Mammary epithelial cell (primary cell): ENCODE measurements around the gene LIN28B.

Source experiments
- EZH2 ChIP-seq: IDR thresholded peaks from 2 replicates; pipeline ENCODE4 v1.6.1; 2012; ENCODE audit warnings: low read length, inconsistent platforms, borderline replicate concordance
- TF ChIP-seq, protein P1 (sequence below), 2 donors: IDR thresholded peaks in 1 of 2; conservative IDR thresholded peaks in 1 of 2; 2 replicates each; pipeline ENCODE4 v1.5.1; 2011 to 2012; ENCODE audit warnings: inconsistent platforms in 2 of 2, low read length in 2 of 2, mild to moderate bottlenecking in 2 of 2, control low read depth in 1 of 2, low read depth in 1 of 2; ENCODE audit not compliant: insufficient read depth in 1 of 2; ENCODE audit errors: extremely low read depth in 1 of 2

DNA sequence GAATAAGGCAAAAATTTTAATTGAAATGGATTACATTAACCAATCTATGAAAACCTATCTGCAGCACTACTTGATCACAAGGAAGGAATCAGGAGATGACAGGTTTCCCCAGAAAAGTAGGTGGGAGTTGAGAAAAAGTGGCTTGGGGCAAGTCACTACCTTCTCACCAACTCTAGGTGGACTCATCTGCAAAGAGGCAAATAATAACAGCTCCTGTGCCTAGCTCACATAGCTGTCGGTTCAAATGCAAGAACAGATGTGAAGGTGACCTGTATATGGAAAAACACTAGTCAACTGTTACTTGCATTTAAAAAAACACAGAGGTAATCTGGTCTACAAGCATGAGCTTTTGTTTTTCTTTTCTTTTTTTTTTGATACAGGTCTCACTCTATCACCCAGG lies 155.7 kb downstream of the LIN28B start:
- TF ChIP-seq, protein P1, sequence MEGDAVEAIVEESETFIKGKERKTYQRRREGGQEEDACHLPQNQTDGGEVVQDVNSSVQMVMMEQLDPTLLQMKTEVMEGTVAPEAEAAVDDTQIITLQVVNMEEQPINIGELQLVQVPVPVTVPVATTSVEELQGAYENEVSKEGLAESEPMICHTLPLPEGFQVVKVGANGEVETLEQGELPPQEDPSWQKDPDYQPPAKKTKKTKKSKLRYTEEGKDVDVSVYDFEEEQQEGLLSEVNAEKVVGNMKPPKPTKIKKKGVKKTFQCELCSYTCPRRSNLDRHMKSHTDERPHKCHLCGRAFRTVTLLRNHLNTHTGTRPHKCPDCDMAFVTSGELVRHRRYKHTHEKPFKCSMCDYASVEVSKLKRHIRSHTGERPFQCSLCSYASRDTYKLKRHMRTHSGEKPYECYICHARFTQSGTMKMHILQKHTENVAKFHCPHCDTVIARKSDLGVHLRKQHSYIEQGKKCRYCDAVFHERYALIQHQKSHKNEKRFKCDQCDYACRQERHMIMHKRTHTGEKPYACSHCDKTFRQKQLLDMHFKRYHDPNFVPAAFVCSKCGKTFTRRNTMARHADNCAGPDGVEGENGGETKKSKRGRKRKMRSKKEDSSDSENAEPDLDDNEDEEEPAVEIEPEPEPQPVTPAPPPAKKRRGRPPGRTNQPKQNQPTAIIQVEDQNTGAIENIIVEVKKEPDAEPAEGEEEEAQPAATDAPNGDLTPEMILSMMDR (conservative IDR thresholded peaks at IDR 0.05 in 1 of 2, IDR thresholded peaks at IDR 0.05 in 1 of 2; ENCODE audit: extremely low read depth in 1 of 2, insufficient read depth in 1 of 2, low read depth in 1 of 2, low read length in 2 of 2) = peak in 1 of 2 donors; percentile 20
- TF ChIP-seq EZH2 = no peak
